Adipose tissue (tissue), 3 donors: Measurements from ENCODE around the gene KIF26B. TPM values are rescaled to one million over a fixed set of nuclear protein-coding genes. Genes with fewer than 3 reads are reported as not detected.

Source experiments
- H3K27ac ChIP-seq: one replicate; pipeline ENCODE4 v1.5.1; 2013; ENCODE audit warnings: low read depth, low read length
- WGBS, 3 donors: extraction: QIAGEN DNeasy Blood & Tissue Kit; methylation state at CpG; one replicate each; pipeline ENCODE4 v1.1.7; 2013; 5-methylcytosine and 5-hydroxymethylcytosine counted together
- polyA plus RNA-seq, 3 donors: library from polyadenylated mRNA; stranded (reverse); fragments of 200-250 nt; gene quantifications; one replicate each; pipeline ENCODE4 v1.2.3, GENCODE V29; 2013
- donor health status: healthy with polysubstance abuse.
- donor health status: Bipolar disorder and iron deficiency.
- donor health status: healthy.

The KIF26B gene
- polyA plus RNA-seq, 3 donors: 0.08 to 0.56 (median 0.12) TPM

DNA sequence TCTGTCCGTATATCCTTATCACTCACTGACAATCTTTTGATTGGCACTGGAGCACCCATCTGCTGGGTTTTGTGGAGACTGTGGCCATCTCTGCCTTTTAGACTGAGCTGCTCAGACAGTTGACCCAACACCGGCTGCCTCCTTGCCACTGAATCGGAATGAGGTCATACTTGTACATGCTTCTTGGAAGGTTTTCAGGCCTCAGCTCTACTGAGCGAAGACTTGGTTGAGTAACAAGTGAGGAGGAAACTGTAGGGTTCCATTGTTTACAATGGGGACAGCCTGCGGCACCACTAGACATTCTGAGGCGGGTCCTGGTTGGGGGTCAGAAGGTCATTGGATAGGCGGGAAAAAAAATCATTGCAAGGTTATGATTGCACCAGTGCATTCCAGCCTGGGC lies 320.3 kb downstream of the KIF26B start:
- 88 to 92% (median 90%) methylated on average over 7 of the region's 7 CpGs for WGBS, 3 donors

DNA sequence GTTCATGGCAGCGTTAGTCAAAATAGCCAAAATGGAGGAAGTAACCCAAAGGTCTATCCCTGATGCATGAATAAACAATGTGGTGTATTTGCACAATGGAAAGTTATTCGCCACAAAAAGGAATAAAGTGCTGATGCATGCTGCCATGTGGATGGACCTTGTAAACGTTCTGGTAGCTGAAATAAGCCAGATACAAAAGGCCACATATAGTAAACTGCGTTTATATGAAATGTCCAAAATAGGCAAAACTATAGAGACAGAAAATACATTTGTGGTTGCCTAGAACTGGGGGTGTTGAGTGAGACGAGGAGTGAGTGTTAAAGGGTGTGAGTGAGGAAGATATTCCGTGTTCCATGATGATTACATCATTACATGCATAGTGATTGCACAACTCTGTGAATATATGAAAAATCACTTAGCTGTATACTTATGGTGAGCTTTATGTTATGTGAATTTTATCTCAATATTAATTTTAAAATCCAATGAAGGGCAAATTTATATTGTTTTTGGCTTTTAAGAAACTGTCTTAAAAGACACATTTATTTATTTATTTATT lies 321.3 kb downstream of the KIF26B start:
- no peak overlapping the region for H3K27ac ChIP-seq
- WGBS, 3 donors: 65 to 75% (median 67%) methylated on average over 6 of the region's 6 CpGs

More for the DNA sequence above, 320.3 kb downstream of the KIF26B start:
- H3K27ac ChIP-seq: no peak overlapping the region

GRCh38 chr1:245477941-245478340 lies 323.2 kb downstream of the KIF26B start:
- H3K27ac ChIP-seq: no peak overlapping the region
- WGBS, 3 donors: 59 to 89% (median 88%) methylated on average over 8 of the region's 8 CpGs

DNA sequence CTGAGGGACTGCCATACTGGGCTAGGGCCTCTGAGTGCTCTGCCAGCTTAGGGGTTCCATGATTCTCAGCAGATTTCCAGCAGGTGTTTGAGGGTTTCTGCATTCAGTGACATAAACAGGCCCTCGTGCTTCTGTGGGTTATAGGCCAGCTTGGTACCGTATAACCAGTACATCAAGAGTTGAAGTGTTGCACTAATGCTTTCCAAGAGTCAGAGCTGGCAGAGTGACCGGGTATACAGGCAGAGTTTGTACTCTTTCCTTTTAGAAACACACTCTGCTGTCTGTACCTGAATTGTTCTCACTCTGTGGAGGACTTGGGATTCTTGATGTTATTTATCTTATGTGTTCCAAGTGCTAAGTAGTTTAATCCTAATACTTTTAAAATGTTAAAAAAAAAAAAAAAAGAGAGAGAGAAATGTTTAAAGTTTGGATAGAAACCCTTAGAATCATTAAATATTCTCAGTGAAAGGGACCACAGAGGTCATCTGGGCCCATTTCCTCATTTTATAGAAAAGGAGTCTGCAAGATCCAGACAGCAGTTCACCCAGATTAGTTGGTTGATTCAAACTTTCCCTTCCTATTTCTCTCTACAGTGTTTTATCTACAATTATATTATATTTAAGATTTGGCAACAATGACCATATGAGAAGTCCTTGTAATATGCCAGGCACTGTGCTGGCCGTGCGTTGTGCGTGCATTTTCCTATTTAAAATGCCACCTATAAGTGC lies 325.8 kb downstream of the KIF26B start:
- WGBS, 3 donors: 78 to 85% (median 83%) methylated on average over 6 of the region's 6 CpGs
- H3K27ac ChIP-seq: no peak overlapping the region

GRCh38 chr1:245481261-245481660 lies 326.5 kb downstream of the KIF26B start:
- WGBS, 3 donors: 64 to 77% (median 74%) methylated on average over 6 of the region's 6 CpGs
- no peak overlapping the region for H3K27ac ChIP-seq

GRCh38 chr1:245483247-245483646 lies 328.5 kb downstream of the KIF26B start:
- no peak overlapping the region for H3K27ac ChIP-seq
- 54 to 85% (median 82%) methylated on average over 6 of the region's 6 CpGs for WGBS, 3 donors

DNA sequence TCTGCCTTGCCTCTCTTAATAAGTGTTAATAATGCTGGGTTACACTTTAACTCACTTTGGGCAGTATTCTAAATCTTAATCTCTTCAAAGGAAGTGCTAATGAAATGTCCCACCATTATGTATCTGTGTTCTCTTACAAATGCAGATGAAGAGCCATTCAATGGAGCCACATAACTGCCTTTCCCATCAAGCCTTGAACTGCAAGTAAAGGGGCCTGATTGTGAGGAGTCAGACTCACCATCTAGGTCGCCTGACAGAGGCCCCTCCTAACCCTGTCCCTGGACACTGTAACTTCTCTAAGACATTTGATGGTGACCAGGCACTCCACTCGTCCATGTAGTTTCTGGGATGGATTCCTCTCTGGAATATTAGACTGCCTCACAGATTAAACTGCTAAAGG lies 329.4 kb downstream of the KIF26B start:
- no peak overlapping the region for H3K27ac ChIP-seq
- WGBS, 3 donors: 42 to 85% (median 58%) methylated on average over 2 of the region's 2 CpGs

GRCh38 chr1:245485996-245486395 lies 331.2 kb downstream of the KIF26B start:
- WGBS, 3 donors: 32 to 60% (median 38%) methylated on average over 3 of the region's 3 CpGs
- H3K27ac ChIP-seq: no peak overlapping the region

GRCh38 chr1:245486775-245487470 lies 332.1 kb downstream of the KIF26B start:
- 63 to 82% (median 67%) methylated on average over 8 of the region's 8 CpGs for WGBS, 3 donors

DNA sequence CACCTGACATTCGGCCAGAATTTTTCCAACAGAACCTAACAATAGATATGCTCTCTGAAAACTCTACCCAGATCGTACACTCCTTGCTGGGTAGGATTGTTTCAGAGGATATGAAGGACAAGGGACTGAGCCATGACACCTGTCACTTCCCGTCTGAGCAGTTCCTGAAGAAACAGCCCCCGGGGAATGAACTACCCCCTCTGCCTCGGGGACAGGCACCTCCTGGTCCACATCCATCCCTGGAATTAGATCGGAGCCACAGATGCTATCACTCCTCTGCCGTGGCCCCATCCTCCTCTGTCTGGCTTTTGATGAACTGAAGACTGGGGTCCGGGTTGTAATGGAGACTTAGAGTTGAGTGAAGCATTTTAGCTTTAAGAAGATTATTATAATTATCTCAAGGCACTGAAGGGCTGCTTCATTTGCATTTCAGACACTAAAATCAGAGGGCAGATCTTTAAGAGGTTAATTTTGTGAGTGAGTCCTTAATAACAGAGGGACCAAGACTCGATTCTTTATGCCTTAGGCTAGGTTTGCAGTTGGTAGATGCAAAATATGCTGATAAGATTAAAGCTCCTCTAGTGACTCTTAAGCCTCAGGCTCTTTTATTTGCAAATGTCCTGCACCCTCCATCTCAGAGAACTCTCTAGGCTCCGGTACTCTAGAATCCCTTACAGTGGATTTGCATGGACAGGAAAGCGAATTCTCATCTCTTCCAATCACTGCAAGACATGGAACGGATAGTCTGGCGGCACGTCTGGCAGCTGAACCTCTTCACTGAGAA lies 333.8 kb downstream of the KIF26B start:
- WGBS, 3 donors: 72 to 84% (median 83%) methylated on average over 14 of the region's 14 CpGs
- H3K27ac ChIP-seq: no peak overlapping the region

More at GRCh38 chr1:245486775-245487470, 332.1 kb downstream of the KIF26B start:
- no peak overlapping the region for H3K27ac ChIP-seq

DNA sequence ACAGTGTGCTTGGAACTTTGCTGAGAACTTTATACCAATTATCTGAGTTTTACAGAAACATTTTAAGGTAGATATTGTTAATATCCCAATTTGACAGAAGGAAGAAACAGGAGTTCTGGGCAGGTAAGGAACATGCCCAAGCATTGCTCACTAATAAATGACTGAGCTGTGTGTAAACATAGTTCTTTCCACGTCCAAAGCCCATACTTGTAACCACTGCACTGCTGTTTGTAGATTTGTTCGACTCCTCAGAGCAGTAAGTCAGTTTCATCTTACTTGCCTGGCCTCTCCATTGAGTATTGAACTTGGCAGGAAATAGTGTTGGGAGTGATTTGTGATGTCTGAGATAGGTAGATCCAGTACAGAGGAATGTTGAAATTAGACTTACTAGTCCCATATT lies 335.1 kb downstream of the KIF26B start:
- 26 to 65% (median 53%) methylated on average over 2 of the region's 2 CpGs for WGBS, 3 donors

DNA sequence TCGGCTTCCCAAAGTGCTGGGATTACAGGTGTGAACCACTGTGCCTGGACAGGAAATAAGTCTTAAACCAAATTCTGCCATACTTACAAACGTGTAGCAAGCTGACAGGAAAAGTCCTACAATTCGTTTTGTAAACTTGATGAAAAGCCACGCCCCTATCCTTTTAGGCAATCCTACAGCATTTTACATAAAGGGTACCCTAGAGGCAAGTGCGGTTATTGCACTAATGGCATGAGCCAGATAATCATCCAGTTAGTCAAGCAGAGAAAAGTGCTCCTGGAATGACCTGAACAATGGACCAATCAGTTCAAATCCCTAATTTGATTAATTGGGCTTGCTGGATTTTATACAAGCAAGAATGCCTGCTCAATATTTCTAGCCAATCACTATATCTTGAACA lies 338.2 kb downstream of the KIF26B start:
- WGBS, 3 donors: 72 to 74% (median 74%) methylated on average over 5 of the region's 5 CpGs
- H3K27ac ChIP-seq: no peak overlapping the region

More for the DNA sequence above, 335.1 kb downstream of the KIF26B start:
- no peak overlapping the region for H3K27ac ChIP-seq

DNA sequence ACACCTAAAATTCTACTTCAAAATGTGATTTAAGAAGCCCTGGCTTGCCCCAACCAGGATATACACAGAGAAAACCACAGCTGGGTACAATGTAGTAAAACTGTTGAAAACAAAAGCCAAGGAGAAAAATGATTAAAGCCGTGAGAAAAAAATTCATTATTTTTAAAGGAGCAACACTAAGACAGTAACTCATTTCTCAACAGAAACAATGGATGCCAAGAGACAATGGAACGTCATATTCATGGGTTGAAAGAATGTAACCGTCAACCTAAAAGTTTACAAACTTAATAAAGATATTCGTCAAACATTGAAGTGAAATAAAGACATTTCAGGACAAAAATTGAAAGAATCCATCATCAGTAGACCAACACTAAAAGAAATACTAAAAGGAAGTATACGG lies 340.9 kb downstream of the KIF26B start:
- no peak overlapping the region for H3K27ac ChIP-seq
- WGBS, 3 donors: 76 to 96% (median 81%) methylated on average over 5 of the region's 5 CpGs

GRCh38 chr1:245500546-245500945 lies 345.8 kb downstream of the KIF26B start:
- WGBS, 3 donors: 38 to 65% (median 54%) methylated on average over 7 of the region's 7 CpGs
- no peak overlapping the region for H3K27ac ChIP-seq

DNA sequence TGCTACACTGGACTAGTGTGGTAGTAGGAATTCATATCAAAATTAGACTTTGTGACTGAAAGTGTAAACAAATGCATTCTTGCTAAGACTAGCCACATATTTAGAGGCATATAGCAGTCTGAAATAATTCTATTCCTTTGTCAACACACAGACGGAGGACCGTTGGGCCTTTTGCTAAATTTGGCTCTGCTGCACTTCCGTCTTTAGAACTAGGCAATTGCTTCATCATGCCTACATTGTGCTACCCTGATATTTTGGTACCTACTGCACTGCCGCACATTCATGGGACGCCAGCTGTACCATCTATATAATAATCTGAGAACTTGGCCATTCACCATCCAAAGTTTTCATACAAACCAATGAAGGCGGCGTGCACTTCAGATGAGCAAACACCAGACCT lies 346.8 kb downstream of the KIF26B start:
- no peak overlapping the region for H3K27ac ChIP-seq
- WGBS, 3 donors: 83 to 94% (median 90%) methylated on average over 7 of the region's 7 CpGs

GRCh38 chr1:245503548-245503947 lies 348.8 kb downstream of the KIF26B start:
- no peak overlapping the region for H3K27ac ChIP-seq
- WGBS, 3 donors: 92 to 97% (median 94%) methylated on average over 9 of the region's 9 CpGs

DNA sequence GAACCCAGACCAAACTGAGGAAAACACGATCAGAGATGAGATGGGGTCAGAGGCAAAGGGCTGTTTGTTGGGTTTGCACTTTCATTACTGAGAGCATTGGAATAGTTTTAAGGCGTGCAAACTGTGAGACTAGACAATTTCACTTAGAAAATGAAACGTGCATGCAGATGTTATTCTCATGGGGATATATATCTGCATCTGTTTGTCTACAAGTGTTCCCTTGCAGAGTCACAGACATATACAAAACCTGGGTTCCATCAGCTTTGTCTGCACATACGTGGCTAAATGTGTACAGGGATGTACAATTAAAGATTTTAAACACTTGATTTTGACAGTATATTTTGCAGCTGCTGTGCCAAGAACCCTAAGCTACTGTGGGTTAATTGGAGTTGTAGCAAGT lies 355.4 kb downstream of the KIF26B start:
- 47 to 51% (median 47%) methylated on average over 4 of the region's 4 CpGs for WGBS, 3 donors
- H3K27ac ChIP-seq: no peak overlapping the region

- H3K27ac ChIP-seq: no peak overlapping the region
- WGBS, 3 donors: 43 to 59% (median 46%) methylated on average over 8 of the region's 8 CpGs
Measured at GRCh38 chr1:245512181-245512888, 357.6 kb downstream of the KIF26B start.
